HG03457 (cell line): ENCODE data around the gene MT1M.

Experiments
- ATAC-seq: cut with Tn5 transposase; IDR thresholded peaks from one replicate; pipeline ENCODE4 v1.9.1; 2021; ENCODE audit warnings: moderate number of reproducible peaks; ENCODE audit not compliant: unreplicated experiment

The MT1M gene

GRCh38 chr16:56625943-56626654 lies 6.4 kb upstream of the MT1M start:
- peak; percentile 20 for ATAC-seq

GRCh38 chr16:56626685-56627084 lies 5.8 kb upstream of the MT1M start:
- no peak for ATAC-seq

GRCh38 chr16:56628486-56629350 lies 3.7 kb upstream of the MT1M start:
- ATAC-seq: no peak

GRCh38 chr16:56629531-56629930 lies 2.9 kb upstream of the MT1M start:
- no peak for ATAC-seq

GRCh38 chr16:56630134-56630533 lies 2.3 kb upstream of the MT1M start:
- peak; percentile 55 for ATAC-seq

GRCh38 chr16:56631197-56631596 lies 1.3 kb upstream of the MT1M start:
- ATAC-seq: no peak

GRCh38 chr16:56631832-56632155 lies 665 bp upstream of the MT1M start:
- no peak for ATAC-seq

GRCh38 chr16:56632848-56633365 lies 448 bp downstream of the MT1M start:
- ATAC-seq: no peak

GRCh38 chr16:56633535-56633934 lies 1.1 kb downstream of the MT1M start:
- no peak for ATAC-seq

- ATAC-seq: no peak
Observed at GRCh38 chr16:56634715-56635440, 2.4 kb downstream of the MT1M start.

GRCh38 chr16:56635441-56635967 lies 3.0 kb downstream of the MT1M start:
- ATAC-seq: no peak

GRCh38 chr16:56636616-56637413 lies 4.4 kb downstream of the MT1M start:
- no peak for ATAC-seq

- ATAC-seq: no peak
Observed at GRCh38 chr16:56637814-56638750, 5.6 kb downstream of the MT1M start, which contains the start of gene MT1A. MT1A (plus strand) TSS chr16:56638666; CDS start chr16:56638739, 73 bp downstream.

- ATAC-seq: no peak
Observed at GRCh38 chr16:56639045-56639444, 6.6 kb downstream of the MT1M start.

- ATAC-seq: no peak
Observed at GRCh38 chr16:56640076-56640475, 7.6 kb downstream of the MT1M start.

- ATAC-seq: no peak
Observed at GRCh38 chr16:56641166-56641565, 8.7 kb downstream of the MT1M start.

GRCh38 chr16:56643080-56643778 lies 10.8 kb downstream of the MT1M start:
- peak; percentile 66 for ATAC-seq

GRCh38 chr16:56643833-56644232 lies 11.4 kb downstream of the MT1M start:
- no peak for ATAC-seq

- no peak for ATAC-seq
Observed at GRCh38 chr16:56645311-56645710, 12.9 kb downstream of the MT1M start.
